ENCODE measurements around the gene ARIH1. TPM values are rescaled to one million over a fixed set of nuclear protein-coding genes. Genes with fewer than 3 reads are reported as not detected.

Gene ARIH1
- total RNA-seq, 1 experiment from 2014 or later, result 63.0 TPM

DNA sequence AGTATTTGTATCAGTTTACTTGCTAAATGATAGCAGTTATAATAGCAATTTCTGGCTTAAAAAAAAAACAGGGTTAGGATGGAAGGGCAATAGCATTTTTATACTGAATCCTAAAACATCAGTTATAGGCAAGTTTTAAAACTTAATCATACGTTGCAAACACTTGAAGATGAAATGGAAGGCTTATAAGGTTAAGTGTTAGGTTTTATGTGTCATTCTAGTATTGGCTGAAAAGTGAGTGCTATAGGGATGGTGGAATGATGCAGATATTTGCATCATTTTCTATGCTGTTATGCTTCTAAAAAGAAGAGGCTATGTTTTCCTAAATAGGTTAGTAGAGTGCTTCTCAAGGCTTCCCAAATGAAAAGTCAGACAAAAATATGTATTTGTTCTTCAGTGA, 23.3 kb downstream of the ARIH1 start:
- POLR2A ChIA-PET (ENCODE audit: unreplicated experiment), result no interaction called here
- H3K27me3 ChIP-seq (ENCODE audit: low read length), result no peaks in the 10 kb centered on the region
- peaks cover 10% of the 10 kb centered on the region; the same call in 1 of the 2 replicates for H3K36me3 ChIP-seq (ENCODE audit: low read depth, low read length)
- DNase-seq, result no peak
- intact Hi-C loops (cut with micrococcal nuclease), result no loop called here
- no peak overlapping the region for H3K27ac ChIP-seq (ENCODE audit: low read length)
- no peak for ATAC-seq
- H3K9me3 ChIP-seq (ENCODE audit: low read length), result no peaks in the 10 kb centered on the region
- peaks cover 100% of the 10 kb centered on the region for H3K79me2 ChIP-seq (ENCODE audit: low read length)
- TF ChIP-seq CTCF (conservative IDR thresholded peaks at IDR 0.05; ENCODE audit: low read depth, low read length) (no peak), EZH2 (IDR thresholded peaks at IDR 0.05; ENCODE audit: low read length, unreplicated experiment) (no peak), EZH2phosphoT487 (IDR thresholded peaks at IDR 0.05; ENCODE audit: borderline replicate concordance, low read length) (no peak)
- H3F3A ChIP-seq (ENCODE audit: low read length, unreplicated experiment), result peaks cover 3% of the 10 kb centered on the region
- no peaks in the 10 kb centered on the region for H3K9me2 ChIP-seq (replicated peaks; ENCODE audit: low read length)
- CTCF ChIA-PET, result no interaction called here
- H2AFZ ChIP-seq (ENCODE audit: low read length), result no peak overlapping the region
- H3K9ac ChIP-seq (ENCODE audit: low read length), result no peak overlapping the region
- BruUV-seq (replicated peaks), result no TSS peak
- peaks cover 7% of the 10 kb centered on the region; the same call in 1 of the 2 replicates for H3K4me1 ChIP-seq (ENCODE audit: insufficient read depth, low read length)
- H3K4me3 ChIP-seq (ENCODE audit: low read length), result no peak overlapping the region
- H4K20me1 ChIP-seq (ENCODE audit: low read length), result peaks cover 54% of the 10 kb centered on the region
- no peak overlapping the region for H3K4me2 ChIP-seq (ENCODE audit: low read length)

DNA sequence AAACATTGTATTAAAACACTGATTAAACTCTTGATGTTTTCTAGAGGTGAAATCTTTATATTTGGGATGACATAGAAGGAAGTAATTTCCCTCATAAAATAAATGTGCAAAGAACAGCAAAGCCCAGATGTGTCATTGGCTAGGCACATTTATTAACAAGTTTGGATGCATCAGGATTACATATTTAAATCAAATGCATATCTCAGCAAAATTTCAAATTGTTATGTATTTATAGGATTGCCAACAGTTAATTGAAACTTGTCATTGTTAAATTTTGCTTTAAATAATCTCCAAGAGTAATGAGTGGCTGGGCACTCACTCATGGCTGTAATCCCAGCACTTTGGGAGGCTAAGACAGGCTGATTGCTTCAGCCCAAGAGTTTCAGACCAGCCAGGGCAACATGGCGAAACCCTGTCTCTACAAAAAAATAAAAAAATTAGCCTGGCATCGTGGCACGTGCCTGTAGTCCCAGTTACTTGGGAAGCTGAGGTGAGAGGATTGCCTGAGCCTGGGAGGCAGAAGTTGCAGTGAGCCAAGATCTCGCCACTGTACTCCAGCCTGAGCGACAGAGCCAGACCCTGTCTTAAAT, 28.2 kb downstream of the ARIH1 start:
- BruUV-seq (replicated peaks), result no TSS peak
- Histone ChIP-seq H3K9me3 (ENCODE audit: low read length) (no peaks in the 10 kb centered on the region), H3K36me3 (ENCODE audit: low read depth, low read length) (peaks cover 10% of the 10 kb centered on the region; the same call in 1 of the 2 replicates), H4K20me1 (ENCODE audit: low read length) (peaks cover 33% of the 10 kb centered on the region), H3K4me1 (ENCODE audit: insufficient read depth, low read length) (no peaks in the 10 kb centered on the region), H3K27ac (ENCODE audit: low read length) (no peak overlapping the region), H2AFZ (ENCODE audit: low read length) (no peak overlapping the region), H3K79me2 (ENCODE audit: low read length) (peaks cover 98% of the 10 kb centered on the region), H3K9ac (ENCODE audit: low read length) (no peak overlapping the region), H3F3A (ENCODE audit: low read length, unreplicated experiment) (peaks cover 3% of the 10 kb centered on the region), H3K9me2 (replicated peaks; ENCODE audit: low read length) (no peaks in the 10 kb centered on the region), H3K4me2 (ENCODE audit: low read length) (no peak overlapping the region), H3K4me3 (ENCODE audit: low read length) (no peak overlapping the region), H3K27me3 (ENCODE audit: low read length) (no peaks in the 10 kb centered on the region)
- TF ChIP-seq EZH2phosphoT487 (IDR thresholded peaks at IDR 0.05; ENCODE audit: borderline replicate concordance, low read length), result no peak
- no peak for TF ChIP-seq CTCF (conservative IDR thresholded peaks at IDR 0.05; ENCODE audit: low read depth, low read length)
- no peak for TF ChIP-seq EZH2 (IDR thresholded peaks at IDR 0.05; ENCODE audit: low read length, unreplicated experiment)
- ATAC-seq (no peak), DNase-seq (no peak)
- intact Hi-C loops (cut with micrococcal nuclease), result no loop called here
- CTCF ChIA-PET, result no interaction called here
- POLR2A ChIA-PET (ENCODE audit: unreplicated experiment), result no interaction called here

DNA sequence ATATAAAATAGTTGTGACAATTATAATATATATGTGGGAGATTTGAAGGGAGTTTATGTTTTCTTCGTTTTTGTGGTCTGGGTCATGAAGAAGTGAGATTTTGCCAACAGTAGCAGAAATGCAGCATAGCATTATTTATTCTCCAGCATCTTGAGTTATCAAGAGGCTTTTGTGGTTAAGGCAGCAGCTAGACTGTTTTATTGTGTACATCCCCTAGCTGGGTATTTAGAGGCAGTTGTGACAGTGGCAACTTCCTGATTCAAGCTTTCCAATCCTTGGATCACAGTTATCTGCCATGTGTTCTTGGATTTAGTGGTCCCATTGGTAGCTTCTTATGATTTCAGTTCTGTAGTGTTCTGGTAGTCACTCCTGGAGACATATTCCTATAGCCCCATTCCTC, 29.0 kb downstream of the ARIH1 start:
- peaks cover 3% of the 10 kb centered on the region for H3F3A ChIP-seq (ENCODE audit: low read length, unreplicated experiment)
- no peak overlapping the region for H3K9ac ChIP-seq (ENCODE audit: low read length)
- no peaks in the 10 kb centered on the region for H3K4me1 ChIP-seq (ENCODE audit: insufficient read depth, low read length)
- intact Hi-C loops (cut with micrococcal nuclease), result no loop called here
- POLR2A ChIA-PET (ENCODE audit: unreplicated experiment), result no interaction called here
- H4K20me1 ChIP-seq (ENCODE audit: low read length), result peaks cover 34% of the 10 kb centered on the region; the same call in 1 of the 2 replicates
- no peak overlapping the region for H3K4me2 ChIP-seq (ENCODE audit: low read length)
- H3K9me2 ChIP-seq (replicated peaks; ENCODE audit: low read length), result no peaks in the 10 kb centered on the region
- H3K79me2 ChIP-seq (ENCODE audit: low read length), result peaks cover 97% of the 10 kb centered on the region
- no peaks in the 10 kb centered on the region for H3K9me3 ChIP-seq (ENCODE audit: low read length)
- no TSS peak for BruUV-seq (replicated peaks)
- no peak for DNase-seq
- TF ChIP-seq EZH2phosphoT487 (IDR thresholded peaks at IDR 0.05; ENCODE audit: borderline replicate concordance, low read length), result no peak
- H3K36me3 ChIP-seq (ENCODE audit: low read depth, low read length), result peaks cover 6% of the 10 kb centered on the region; the same call in 1 of the 2 replicates
- H3K4me3 ChIP-seq (ENCODE audit: low read length), result no peak overlapping the region
- no peak overlapping the region for H2AFZ ChIP-seq (ENCODE audit: low read length)
- CTCF ChIA-PET, result no interaction called here
- H3K27ac ChIP-seq (ENCODE audit: low read length), result no peak overlapping the region
- H3K27me3 ChIP-seq (ENCODE audit: low read length), result no peaks in the 10 kb centered on the region
- no peak for ATAC-seq
